Pancreas (tissue), 10 donors: ENCODE results near the gene OXSR1. TPM values are rescaled to one million over a fixed set of nuclear protein-coding genes. Genes with fewer than 3 reads are reported as not detected.

ENCODE experiments used
- ATAC-seq, 4 donors: fragments of 200-7000 bp; cut with Tn5 transposase; one replicate each; pipeline versions ENCODE4 v1.8.0 to v1.9.1; 2020; ENCODE audit warnings: mild to moderate bottlenecking in 4 of 4, moderate library complexity in 4 of 4
- DNase-seq, 6 donors: peaks; one replicate each; pipeline ENCODE4 v3.0.0-alpha.2; 2020
- FAIRE-seq: peaks from 2 replicates; lab custom pipeline; 2012; peaks lifted over from hg19 to GRCh38; lab: Jason Lieb, UNC
- H3K27ac ChIP-seq, 4 donors: fragments of 200-600 bp; sonication (generic); 1 replicate in 3 of 4; 2 replicates in 1 of 4; pipeline versions ENCODE4 v1.5.0 to v1.8.0; 2020
- H3K27me3 ChIP-seq, 4 donors: fragments of 200-600 bp; one replicate each; pipeline ENCODE4 v1.8.0; 2021
- H3K36me3 ChIP-seq, 3 donors: fragments of 200-600 bp; sonication (generic) in 1 of 3; one replicate each; pipeline versions ENCODE4 v1.5.0 to v1.8.0; 2020 to 2021
- H3K4me1 ChIP-seq, 3 donors: fragments of 200-600 bp; one replicate each; pipeline ENCODE4 v1.8.0; 2021
- H3K4me3 ChIP-seq, 4 donors: fragments of 200-600 bp; sonication (generic) in 2 of 4; one replicate each; pipeline versions ENCODE4 v1.5.0 to v1.8.0; 2020 to 2021
- H3K9me3 ChIP-seq, 4 donors: fragments of 200-600 bp; one replicate each; pipeline ENCODE4 v1.8.0; 2021
- WGBS, 2 donors: extraction: QIAGEN DNeasy Blood & Tissue Kit; methylation state at CpG; one replicate each; pipeline ENCODE4 v1.1.7; 2013; 5-methylcytosine and 5-hydroxymethylcytosine counted together
- intact Hi-C, 3 donors: fragments of 100-400 bp; cut with DNase I; formaldehyde crosslinking; loops; one replicate each; pipeline versions ENCODE4 v1.11.1 to v1.14.2; 2022
- polyA plus RNA-seq, 2 donors: library from polyadenylated mRNA; stranded (reverse); fragments of 200-250 nt; gene quantifications; one replicate each; pipeline ENCODE4 v1.2.3, GENCODE V29; 2013
- total RNA-seq, 6 donors: library from RNA; stranded (reverse); fragmentation: NEBNext Ultra II Directional in 4 of 6; extraction: Animal tissue kit (Norgen Biotek cat#: 25700) in 4 of 6; gene quantifications; one replicate each; pipeline versions ENCODE4 v1.2.1 to v1.2.4, GENCODE V29; 2021 to 2023
- TF ChIP-seq, protein P1 (sequence below), 4 donors: fragments of 200-600 bp; sonication (generic) in 3 of 4; IDR thresholded peaks; one replicate each; pipeline versions ENCODE4 v1.5.0 to v1.8.0; 2021; ENCODE audit warnings: antibody characterized with exemption in 4 of 4
- donor health status: healthy with polysubstance abuse.
- donor health status: DM: no; HTN: no; CAD: no; lungs with moderate emphysema.
- donor health status: DM: no; HTN: no; CAD: no.
- donor health status: control.
- donor health status: control.
- donor health status: Bipolar disorder and iron deficiency.
- donor health status: DM: yes; HTN: yes; CAD: no.
- donor health status: DM: no; HTN: no; CAD: no.
- donor health status: DM: no; HTN: no; CAD: no.
- donor health status: DM: yes; HTN: yes; CAD: no.

OXSR1 gene
- total and polyA plus RNA-seq, 8 donors, result 6.3 to 16.0 (median 10.4) TPM

DNA sequence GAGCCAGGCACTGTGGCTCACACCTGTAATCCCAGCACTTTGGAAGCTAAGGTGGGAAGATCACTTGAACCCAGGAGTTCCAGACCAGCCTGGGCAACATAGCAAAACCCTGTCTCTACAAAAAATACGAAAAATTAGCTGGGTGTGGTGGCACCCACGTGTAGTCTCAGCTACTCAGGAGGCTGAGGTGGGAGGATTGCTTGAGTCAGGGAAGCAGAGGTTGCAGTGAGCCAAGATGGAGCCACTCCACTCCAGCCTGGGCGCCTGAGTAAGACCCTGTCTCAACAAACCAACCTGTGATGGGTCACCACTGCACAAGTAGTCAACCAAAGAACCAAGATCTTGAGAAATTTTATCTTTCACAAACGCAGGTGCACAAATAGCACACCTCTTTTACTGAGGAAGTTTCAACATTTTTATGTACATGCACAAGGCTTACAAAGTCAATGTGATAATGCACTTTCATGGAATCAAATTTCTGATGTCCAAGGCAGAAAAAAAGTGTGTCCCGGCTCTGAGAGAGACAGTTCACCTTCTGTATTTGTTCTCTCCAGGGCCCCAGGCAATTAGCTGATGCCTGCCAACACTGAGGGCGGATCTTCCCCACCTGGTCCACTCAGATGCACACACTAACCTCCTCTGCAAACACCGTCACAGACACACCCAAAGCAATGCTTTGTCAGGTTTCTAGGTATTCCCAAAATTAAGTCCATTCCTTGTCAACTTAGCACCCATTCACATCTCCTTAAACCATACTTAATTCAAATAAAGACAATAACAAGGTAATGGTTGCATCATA is 40.8 kb upstream of the OXSR1 start:
- FAIRE-seq, result no peak
- ATAC-seq, result no peak
- intact Hi-C loops, result no loop called here
- Histone ChIP-seq H3K36me3 (peaks cover 5 to 75% (median 75%) of the 10 kb centered on the region in 3 donors), H3K9me3 (no peaks in the 10 kb centered on the region), H3K4me1 (no peaks in the 10 kb centered on the region), H3K4me3 (no peak overlapping the region), H3K27me3 (no peaks in the 10 kb centered on the region), H3K27ac (no peak overlapping the region)
- TF ChIP-seq, protein P1, sequence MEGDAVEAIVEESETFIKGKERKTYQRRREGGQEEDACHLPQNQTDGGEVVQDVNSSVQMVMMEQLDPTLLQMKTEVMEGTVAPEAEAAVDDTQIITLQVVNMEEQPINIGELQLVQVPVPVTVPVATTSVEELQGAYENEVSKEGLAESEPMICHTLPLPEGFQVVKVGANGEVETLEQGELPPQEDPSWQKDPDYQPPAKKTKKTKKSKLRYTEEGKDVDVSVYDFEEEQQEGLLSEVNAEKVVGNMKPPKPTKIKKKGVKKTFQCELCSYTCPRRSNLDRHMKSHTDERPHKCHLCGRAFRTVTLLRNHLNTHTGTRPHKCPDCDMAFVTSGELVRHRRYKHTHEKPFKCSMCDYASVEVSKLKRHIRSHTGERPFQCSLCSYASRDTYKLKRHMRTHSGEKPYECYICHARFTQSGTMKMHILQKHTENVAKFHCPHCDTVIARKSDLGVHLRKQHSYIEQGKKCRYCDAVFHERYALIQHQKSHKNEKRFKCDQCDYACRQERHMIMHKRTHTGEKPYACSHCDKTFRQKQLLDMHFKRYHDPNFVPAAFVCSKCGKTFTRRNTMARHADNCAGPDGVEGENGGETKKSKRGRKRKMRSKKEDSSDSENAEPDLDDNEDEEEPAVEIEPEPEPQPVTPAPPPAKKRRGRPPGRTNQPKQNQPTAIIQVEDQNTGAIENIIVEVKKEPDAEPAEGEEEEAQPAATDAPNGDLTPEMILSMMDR (IDR thresholded peaks at IDR 0.05), result no peak
- peak in 1 of 6 donors; percentile 4 for DNase-seq
- 66 to 78% methylated on average over 7 of the region's 7 CpGs for WGBS, 2 donors

DNA sequence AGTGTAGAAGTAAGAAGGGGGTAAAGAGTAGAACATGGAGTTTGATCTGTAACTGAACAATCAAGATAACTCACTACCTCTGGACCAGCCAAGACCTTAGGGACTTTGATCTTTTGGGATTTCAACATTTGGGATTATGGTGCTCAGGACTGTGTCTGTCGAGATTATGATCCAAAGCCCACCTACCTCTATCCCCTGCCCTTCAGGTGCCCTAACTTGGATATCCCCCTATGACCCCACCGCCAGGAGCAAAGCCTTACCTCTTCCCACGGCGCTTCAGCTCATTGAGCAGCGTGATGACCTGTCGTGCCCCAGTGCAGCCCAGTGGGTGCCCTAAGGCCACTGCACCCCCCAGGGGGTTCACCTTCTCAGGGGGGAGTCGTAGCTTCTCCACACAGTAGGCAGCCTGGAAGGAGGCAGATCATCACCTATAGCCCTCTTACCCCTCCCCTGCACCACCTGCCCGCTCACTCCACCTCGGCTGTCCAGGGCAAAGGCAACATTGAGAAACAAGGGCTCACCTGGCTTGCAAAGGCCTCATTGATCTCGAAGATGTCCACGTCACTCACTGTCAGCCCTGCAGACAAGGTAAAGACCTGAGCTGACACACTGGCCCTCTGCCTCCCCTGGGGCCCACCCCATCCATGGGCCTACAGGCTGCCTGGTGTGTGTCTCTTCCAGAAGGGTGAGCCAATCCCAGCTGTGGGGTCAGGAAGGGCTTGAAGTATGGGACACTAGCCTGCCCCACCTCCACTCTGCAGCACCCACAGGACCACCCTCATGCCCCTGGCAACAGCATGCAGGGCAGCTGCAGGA is 39.8 kb upstream of the OXSR1 start:
- peaks cover 5 to 85% (median 73%) of the 10 kb centered on the region in 3 donors for H3K36me3 ChIP-seq
- DNase-seq (peak in 1 of 6 donors; percentile 3), ATAC-seq (no peak), FAIRE-seq (no peak)
- H3K27me3 ChIP-seq, result no peaks in the 10 kb centered on the region
- intact Hi-C loops, result no loop called here
- no peak overlapping the region for H3K27ac ChIP-seq
- H3K4me3 ChIP-seq, result no peak overlapping the region
- 89 to 95% methylated on average over 11 of the region's 11 CpGs for WGBS, 2 donors
- H3K4me1 ChIP-seq, result no peaks in the 10 kb centered on the region
- TF ChIP-seq, protein P1 (IDR thresholded peaks at IDR 0.05), result no peak
- no peaks in the 10 kb centered on the region for H3K9me3 ChIP-seq

DNA sequence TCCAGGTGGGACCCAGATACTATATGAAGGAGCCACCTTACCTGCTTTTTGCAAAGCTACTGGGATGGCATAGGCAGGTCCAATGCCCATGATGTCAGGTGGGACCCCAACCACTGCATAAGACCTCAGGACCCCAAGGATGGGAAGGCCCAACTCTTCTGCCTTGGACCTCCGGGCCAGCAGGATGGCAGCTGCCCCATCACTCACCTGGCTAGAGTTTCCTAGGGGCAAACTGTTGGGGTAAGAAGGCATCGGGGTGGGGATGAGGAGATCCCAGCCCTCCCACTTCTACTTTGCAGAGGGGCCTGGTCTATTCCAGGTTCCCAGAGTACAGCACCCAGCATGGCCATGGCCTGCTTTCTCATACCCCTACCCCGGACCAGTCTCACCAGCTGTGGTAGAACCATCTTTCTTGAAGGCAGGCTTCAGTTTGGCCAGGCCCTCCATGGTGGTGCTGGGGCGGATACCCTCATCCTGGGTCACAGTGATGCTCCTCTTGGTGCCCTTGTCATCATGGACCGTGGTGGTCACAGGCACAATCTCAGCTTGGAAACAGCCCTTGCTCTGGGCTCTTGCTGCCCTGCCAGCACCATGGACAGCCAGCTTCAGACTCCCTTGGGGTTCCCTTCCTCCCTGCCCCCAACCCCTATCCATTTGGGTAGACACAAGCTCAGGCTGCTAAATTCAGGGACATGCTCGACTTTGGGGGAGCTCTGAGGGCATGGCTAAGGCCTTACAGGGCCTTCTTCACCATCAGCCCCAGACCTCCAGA is 39.0 kb upstream of the OXSR1 start:
- peaks cover 5 to 89% (median 67%) of the 10 kb centered on the region in 3 donors for H3K36me3 ChIP-seq
- no peaks in the 10 kb centered on the region for H3K27me3 ChIP-seq
- TF ChIP-seq, protein P1 (IDR thresholded peaks at IDR 0.05), result no peak
- no peak overlapping the region for H3K4me3 ChIP-seq
- no peaks in the 10 kb centered on the region for H3K4me1 ChIP-seq
- H3K27ac ChIP-seq, result no peak overlapping the region
- FAIRE-seq, result no peak
- peak in 1 of 6 donors; percentile 6 for DNase-seq
- ATAC-seq, result no peak
- 85 to 90% methylated on average over 6 of the region's 6 CpGs for WGBS, 2 donors
- H3K9me3 ChIP-seq, result no peaks in the 10 kb centered on the region
- intact Hi-C loops, result no loop called here

DNA sequence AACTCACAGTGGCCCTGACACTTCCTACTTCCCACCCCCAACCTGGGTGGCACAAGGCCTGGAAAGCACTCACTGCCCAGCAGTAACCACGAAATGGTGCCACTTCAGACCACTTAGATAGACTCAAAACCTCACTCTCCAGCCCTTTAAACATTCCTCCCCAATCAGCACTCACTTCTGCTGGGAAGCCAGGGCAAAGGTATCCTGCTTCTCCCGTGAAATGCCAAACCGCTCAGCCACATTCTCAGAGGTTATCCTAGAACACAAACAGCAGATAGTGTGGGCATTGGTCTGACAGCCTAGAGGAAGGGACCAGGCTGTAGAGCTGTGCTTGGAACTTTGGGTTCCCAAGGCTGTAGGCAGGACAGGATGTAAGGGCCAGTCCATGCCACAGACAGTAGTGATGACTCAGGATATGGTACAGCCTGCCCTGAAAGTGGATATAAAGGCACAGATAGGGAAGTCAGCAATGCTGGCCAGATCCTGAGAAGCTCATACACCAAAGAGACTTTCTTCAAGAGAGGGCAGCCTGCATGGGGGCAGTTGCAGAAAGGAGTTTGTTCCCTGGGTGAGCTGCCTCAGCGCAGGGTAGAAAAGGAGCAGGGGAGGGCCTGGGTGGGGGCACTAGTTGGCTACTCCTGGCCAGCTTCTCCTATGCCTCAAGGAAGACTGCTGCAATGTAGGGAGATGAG is 37.6 kb upstream of the OXSR1 start:
- DNase-seq (peak in 1 of 6 donors; percentile 8), ATAC-seq (no peak), FAIRE-seq (no peak)
- Histone ChIP-seq H3K36me3 (peaks cover 1 to 85% (median 61%) of the 10 kb centered on the region in 3 donors), H3K4me3 (no peak overlapping the region), H3K9me3 (no peaks in the 10 kb centered on the region), H3K27ac (no peak overlapping the region), H3K4me1 (peaks cover 0 to 6% (median 5%) of the 10 kb centered on the region in 3 donors), H3K27me3 (no peaks in the 10 kb centered on the region)
- intact Hi-C loops, result no loop called here
- TF ChIP-seq, protein P1 (IDR thresholded peaks at IDR 0.05), result no peak
- WGBS, 2 donors, result 95% methylated on average over 4 of the region's 4 CpGs
